Measurements from ENCODE around the gene PGK1. TPM values are rescaled to one million over a fixed set of nuclear protein-coding genes. Genes with fewer than 3 reads are reported as not detected.
"Not testable (repeated sequence)": the region's sequence is repeated elsewhere in the genome, so short reads cannot be mapped to it uniquely, and the experiment has no call there.

The PGK1 gene
- polyA plus RNA-seq, 1 experiment, result 442 TPM

DNA sequence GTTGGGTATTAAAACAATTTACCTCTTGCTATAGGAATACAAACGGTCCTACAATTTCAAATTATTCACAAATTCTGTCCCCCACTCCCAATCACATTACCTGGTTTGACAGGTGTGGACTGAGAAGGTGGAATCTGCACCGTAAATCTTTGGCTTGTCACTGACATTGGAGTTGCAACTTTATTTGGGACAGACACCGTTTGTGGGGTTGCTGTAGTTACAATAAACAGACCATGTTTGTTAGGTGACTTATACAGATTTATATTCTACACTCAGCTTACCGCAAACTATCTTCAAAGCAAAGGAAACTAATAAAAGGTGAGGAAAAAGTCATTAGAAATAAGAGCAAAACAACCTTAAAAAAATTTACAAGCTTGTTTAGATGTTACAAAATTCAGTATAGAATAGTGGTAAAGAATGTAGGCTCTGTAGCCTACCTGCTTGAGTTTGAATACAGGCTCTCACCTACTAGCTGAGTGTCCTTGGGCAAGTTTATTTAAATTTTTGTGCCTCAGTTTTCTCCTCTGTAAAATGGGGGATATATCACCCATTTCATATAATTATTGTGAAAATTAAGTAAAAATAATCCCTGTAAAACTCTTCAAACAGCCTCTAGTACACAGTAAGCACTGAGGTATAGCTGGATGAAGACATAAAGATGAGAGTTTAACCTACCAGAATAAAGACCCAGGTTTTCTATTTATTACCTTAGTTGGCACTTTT, 29.4 kb downstream of the PGK1 start:
- Histone ChIP-seq H3K9me3 (ENCODE audit: control insufficient read depth, insufficient read depth, low read length) (no peaks in the 10 kb centered on the region), H3K27ac (ENCODE audit: low read depth, low read length) (no peak overlapping the region), H3K27me3 (ENCODE audit: control insufficient read depth, insufficient read depth, low read length) (no peaks in the 10 kb centered on the region), H3K4me3 (ENCODE audit: low read depth, low read length) (no peak overlapping the region)
- no peak for DNase-seq (ENCODE audit: low read depth, low spot score)
- TF ChIP-seq, protein P1, sequence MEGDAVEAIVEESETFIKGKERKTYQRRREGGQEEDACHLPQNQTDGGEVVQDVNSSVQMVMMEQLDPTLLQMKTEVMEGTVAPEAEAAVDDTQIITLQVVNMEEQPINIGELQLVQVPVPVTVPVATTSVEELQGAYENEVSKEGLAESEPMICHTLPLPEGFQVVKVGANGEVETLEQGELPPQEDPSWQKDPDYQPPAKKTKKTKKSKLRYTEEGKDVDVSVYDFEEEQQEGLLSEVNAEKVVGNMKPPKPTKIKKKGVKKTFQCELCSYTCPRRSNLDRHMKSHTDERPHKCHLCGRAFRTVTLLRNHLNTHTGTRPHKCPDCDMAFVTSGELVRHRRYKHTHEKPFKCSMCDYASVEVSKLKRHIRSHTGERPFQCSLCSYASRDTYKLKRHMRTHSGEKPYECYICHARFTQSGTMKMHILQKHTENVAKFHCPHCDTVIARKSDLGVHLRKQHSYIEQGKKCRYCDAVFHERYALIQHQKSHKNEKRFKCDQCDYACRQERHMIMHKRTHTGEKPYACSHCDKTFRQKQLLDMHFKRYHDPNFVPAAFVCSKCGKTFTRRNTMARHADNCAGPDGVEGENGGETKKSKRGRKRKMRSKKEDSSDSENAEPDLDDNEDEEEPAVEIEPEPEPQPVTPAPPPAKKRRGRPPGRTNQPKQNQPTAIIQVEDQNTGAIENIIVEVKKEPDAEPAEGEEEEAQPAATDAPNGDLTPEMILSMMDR (IDR thresholded peaks at IDR 0.05; ENCODE audit: low read depth, low read length), result no peak
- POLR2A ChIA-PET, result no interaction called here
- CTCF ChIA-PET, result no interaction called here

DNA sequence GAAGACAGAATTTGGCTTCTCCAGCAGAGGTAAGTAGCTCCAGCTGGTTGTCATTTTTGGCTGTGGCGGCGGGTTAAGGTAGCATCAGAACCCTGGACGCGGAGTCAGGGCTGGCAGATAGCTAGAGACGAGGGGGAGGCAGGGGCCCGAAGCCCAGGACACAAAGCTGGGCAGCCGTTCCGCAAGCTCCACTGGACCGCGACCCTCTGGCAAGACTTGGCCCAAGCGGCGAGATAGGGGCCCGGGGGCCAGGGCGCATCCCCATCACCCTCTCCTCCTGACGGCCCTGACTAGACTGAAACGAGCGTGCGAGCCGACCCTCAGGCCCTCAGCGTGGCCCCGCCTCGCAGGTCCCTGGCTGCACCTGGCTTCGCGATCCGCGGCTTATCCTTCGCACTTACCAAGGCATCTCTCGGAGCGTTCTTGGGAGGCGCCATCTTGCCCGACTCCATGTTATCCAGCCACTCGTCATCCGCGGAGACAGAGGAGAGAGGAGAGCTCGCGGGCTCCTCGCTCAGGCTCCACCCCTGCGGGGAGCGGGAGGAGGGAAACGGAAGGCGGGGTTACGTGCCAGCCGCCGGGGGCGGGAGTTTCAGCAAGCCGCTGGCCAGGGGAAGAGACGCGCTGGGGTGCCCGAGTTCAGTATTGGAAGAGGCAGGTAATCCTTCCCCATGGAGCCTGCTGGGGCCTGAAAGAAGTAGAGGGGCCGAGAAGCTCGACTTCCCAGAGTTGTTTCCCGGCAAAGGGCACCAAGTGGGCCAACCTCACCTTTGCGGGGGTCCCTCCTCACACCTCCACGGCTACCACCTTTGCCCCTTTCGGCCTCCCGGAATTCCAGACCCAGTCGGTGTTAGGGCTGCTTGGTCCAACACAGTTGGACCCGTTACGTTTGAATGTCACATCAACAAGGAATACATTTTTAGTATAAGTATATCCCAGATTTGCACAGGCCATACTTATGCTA, 35.4 kb downstream of the PGK1 start, which contains the start of gene TAF9B:
Gene TAF9B, minus strand, starts transcription at position 491 of the 964 bp plus-strand sequence. Its CDS starts 39 bp downstream, at position 452.
- H3K4me3 ChIP-seq (ENCODE audit: low read depth, low read length), result peak within 1 kb of the TSS; percentile 81
- TF ChIP-seq, protein P1 (IDR thresholded peaks at IDR 0.05; ENCODE audit: low read depth, low read length), result no peak
- DNase-seq (ENCODE audit: low read depth, low spot score), result peak; percentile 34
- ChIA-PET POLR2A (interaction anchor here (0.5 to 1.2 kb wide), 2 partner anchors 35 to 243 kb away, joined by 3 to 4 read pairs; partner anchors contain the start of gene PGK1), CTCF (interaction anchor here (0.7 kb wide), 1 partner anchor 254 kb away, joined by 3 read pairs; no protein-coding TSS in a partner anchor)
- no peaks in the 10 kb centered on the region for H3K9me3 ChIP-seq (ENCODE audit: control insufficient read depth, insufficient read depth, low read length)
- no peaks in the 10 kb centered on the region for H3K27me3 ChIP-seq (ENCODE audit: control insufficient read depth, insufficient read depth, low read length)
- peak within 1 kb of the TSS; percentile 75 for H3K27ac ChIP-seq (ENCODE audit: low read depth, low read length)

DNA sequence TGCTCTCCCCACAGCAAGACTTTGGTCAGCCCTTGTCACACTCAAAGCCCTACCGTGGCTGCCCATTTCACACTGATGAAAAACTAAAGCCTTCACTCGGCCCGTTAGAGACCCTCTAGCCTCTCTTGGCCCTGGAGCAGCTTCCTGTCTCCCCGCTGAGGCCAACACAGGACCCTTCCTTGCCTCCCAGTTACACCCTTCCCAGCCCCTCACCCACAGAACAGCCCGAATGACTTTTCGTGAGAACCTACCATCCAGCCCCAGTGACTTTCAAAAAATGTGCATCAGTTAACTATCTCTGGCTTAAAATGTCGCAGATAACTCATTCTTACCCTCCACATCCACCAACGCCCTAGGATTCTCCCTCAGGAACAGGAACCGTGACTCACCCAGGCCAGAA, 36.2 kb downstream of the PGK1 start:
- POLR2A ChIA-PET, result no interaction called here

DNA sequence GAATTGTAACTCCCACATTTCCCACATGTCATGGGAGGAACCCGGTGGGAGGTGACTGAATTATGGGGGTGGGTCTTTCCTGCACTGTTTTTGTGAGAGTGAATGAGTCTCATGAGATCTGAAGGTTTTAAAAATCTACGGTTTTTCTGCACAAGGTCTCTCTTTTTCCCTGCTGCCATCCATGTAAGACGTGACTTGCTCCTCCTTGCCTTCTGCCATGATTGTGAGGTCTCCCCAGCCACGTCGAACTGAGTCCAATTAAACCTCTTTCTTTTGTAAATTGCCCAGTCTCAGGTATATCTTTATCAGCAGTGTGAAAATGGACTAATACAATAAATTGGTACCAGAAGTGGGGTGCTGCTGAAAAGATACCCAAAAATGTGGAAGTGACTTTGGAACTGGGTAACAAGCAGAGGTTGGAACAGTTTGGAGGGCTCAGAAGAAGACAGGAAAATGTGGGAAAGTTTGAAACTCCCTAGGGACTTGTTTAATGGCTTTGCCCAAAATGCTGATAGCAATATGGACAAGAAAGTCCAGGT, 43.0 kb downstream of the PGK1 start:
- H3K9me3 ChIP-seq (ENCODE audit: control insufficient read depth, insufficient read depth, low read length); CTCF ChIA-PET; POLR2A ChIA-PET; H3K27ac ChIP-seq (ENCODE audit: low read depth, low read length); H3K4me3 ChIP-seq (ENCODE audit: low read depth, low read length); DNase-seq (ENCODE audit: low read depth, low spot score); H3K27me3 ChIP-seq (ENCODE audit: control insufficient read depth, insufficient read depth, low read length): not testable (repeated sequence)

More for the DNA sequence above, 36.2 kb downstream of the PGK1 start:
- Histone ChIP-seq H3K27me3 (ENCODE audit: control insufficient read depth, insufficient read depth, low read length) (no peaks in the 10 kb centered on the region), H3K9me3 (ENCODE audit: control insufficient read depth, insufficient read depth, low read length) (no peaks in the 10 kb centered on the region), H3K4me3 (ENCODE audit: low read depth, low read length) (no peak overlapping the region), H3K27ac (ENCODE audit: low read depth, low read length) (no peak overlapping the region)
- no peak for DNase-seq (ENCODE audit: low read depth, low spot score)
- CTCF ChIA-PET, result no interaction called here
- TF ChIP-seq, protein P1 (IDR thresholded peaks at IDR 0.05; ENCODE audit: low read depth, low read length), result no peak

DNA sequence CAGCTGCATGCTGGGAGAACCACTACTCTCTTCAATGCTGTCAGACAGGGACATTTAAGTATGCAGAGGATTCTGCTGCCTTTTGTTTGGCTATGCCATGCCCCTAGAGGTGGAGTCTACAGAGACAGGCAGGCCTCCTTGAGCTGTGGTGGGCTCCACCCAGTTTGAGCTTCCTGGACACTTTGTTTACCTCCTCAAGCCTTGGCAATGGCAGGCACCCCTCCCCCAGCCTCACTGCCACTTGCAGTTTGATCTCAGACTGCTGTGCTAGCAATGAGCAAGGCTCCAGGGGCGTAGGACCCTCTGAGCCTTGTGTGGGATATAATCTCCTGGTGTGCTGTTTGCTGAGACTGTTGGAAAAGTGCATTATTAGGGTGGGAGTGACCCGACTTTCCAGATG, 53.3 kb downstream of the PGK1 start:
- CTCF ChIA-PET; H3K9me3 ChIP-seq (ENCODE audit: control insufficient read depth, insufficient read depth, low read length); H3K27ac ChIP-seq (ENCODE audit: low read depth, low read length); H3K27me3 ChIP-seq (ENCODE audit: control insufficient read depth, insufficient read depth, low read length); POLR2A ChIA-PET; H3K4me3 ChIP-seq (ENCODE audit: low read depth, low read length); DNase-seq (ENCODE audit: low read depth, low spot score): not testable (repeated sequence)

DNA sequence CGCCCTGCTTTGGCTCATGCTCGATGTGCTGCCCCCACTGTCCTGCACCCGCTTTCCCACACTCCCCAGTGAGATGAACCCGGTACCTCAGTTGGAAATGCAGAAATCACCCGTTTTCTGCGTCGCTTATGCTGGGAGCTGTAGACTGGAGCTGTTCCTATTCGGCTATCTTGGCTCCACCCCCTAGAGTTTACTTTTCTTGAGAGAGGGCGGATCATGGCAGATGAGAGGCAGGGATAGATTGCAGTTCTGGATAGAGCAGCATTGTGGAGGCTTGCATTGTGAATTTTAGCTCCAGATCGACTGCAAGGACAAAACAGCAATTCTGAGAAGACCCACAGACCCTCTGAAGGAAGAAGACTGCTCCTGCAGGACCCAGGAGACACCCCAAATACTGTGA, 53.8 kb downstream of the PGK1 start:
- POLR2A ChIA-PET; H3K9me3 ChIP-seq (ENCODE audit: control insufficient read depth, insufficient read depth, low read length); CTCF ChIA-PET; H3K27me3 ChIP-seq (ENCODE audit: control insufficient read depth, insufficient read depth, low read length); H3K4me3 ChIP-seq (ENCODE audit: low read depth, low read length); H3K27ac ChIP-seq (ENCODE audit: low read depth, low read length); DNase-seq (ENCODE audit: low read depth, low spot score): not testable (repeated sequence)

DNA sequence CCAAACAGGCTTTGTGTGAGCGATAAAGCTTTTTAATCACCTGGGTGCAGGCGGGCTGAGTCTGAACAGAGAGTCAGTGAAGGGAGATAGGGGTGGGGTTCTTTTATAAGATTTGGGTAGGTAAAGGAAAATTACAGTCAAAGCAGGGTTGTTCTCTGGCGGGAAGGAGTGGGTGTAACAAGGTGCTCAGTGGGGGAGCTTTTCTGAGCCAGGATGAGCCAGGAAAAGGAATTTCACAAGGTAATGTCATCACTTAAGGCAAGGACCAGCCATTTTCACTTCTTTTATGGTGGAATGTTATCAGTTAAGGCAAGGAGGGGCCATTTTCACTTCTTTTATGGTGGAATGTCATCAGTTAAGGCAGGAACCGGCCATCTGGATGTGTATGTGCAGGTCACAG, 56.7 kb downstream of the PGK1 start:
- H3K4me3 ChIP-seq (ENCODE audit: low read depth, low read length); DNase-seq (ENCODE audit: low read depth, low spot score); CTCF ChIA-PET; POLR2A ChIA-PET; H3K9me3 ChIP-seq (ENCODE audit: control insufficient read depth, insufficient read depth, low read length); H3K27ac ChIP-seq (ENCODE audit: low read depth, low read length); H3K27me3 ChIP-seq (ENCODE audit: control insufficient read depth, insufficient read depth, low read length): not testable (repeated sequence)

DNA sequence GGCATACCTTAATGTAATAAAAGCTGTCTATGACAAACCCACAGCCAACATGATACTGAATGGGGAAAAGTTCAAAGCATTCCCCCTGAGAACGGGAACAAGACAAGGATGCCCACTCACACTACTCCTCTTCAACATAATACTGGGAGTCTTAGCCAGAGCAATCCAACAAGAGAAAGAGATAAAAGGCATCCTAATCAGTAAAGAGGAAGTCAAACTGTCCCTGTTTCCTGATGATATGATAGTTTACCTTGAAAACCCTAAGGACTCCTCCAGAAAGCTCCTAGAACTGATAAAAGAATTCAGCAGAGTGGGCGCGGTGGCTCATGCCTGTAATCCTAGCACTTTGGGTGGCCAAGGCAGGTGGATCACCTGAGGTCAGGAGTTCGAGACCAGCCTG, 59.1 kb downstream of the PGK1 start:
- H3K27me3 ChIP-seq (ENCODE audit: control insufficient read depth, insufficient read depth, low read length); POLR2A ChIA-PET; DNase-seq (ENCODE audit: low read depth, low spot score); H3K9me3 ChIP-seq (ENCODE audit: control insufficient read depth, insufficient read depth, low read length); H3K27ac ChIP-seq (ENCODE audit: low read depth, low read length); CTCF ChIA-PET; H3K4me3 ChIP-seq (ENCODE audit: low read depth, low read length): not testable (repeated sequence)

Data from AG04450 (cell line).